GM23338 (cell line): ENCODE results near the gene TMPRSS3. TPM values are rescaled to one million over a fixed set of nuclear protein-coding genes. Genes with fewer than 3 reads are reported as not detected.

ENCODE experiments used
- ATAC-seq: fragments of 200-7000 bp; cut with Tn5 transposase; 3 replicates; pipeline ENCODE4 v1.9.1; 2020
- DNase-seq: peaks from one replicate; pipeline ENCODE4 v3.0.0-alpha.2; 2015; ENCODE audit warnings: low spot score
- H2AFZ ChIP-seq: fragments of 200-600 bp; sonication (generic); 2 replicates; pipeline ENCODE4 v1.8.0; 2016; ENCODE audit warnings: antibody characterized with exemption, mild to moderate bottlenecking, moderate library complexity
- H3F3A ChIP-seq: fragments of 200-600 bp; sonication (generic); replicated peaks from 2 replicates; pipeline ENCODE4 v1.8.0; 2017; ENCODE audit warnings: antibody characterized with exemption, mixed run types, low read depth
- H3K27ac ChIP-seq: fragments of 200-600 bp; sonication (generic); 2 replicates; pipeline ENCODE4 v1.6.1; 2016; ENCODE audit warnings: low read depth
- H3K27me3 ChIP-seq: fragments of 200-600 bp; sonication (generic); 2 replicates; pipeline ENCODE4 v1.8.0; 2016; ENCODE audit warnings: mild to moderate bottlenecking, mixed run types, moderate library complexity; ENCODE audit not compliant: insufficient read depth
- H3K36me3 ChIP-seq: fragments of 200-600 bp; sonication (generic); 2 replicates; pipeline ENCODE4 v1.8.0; 2016; ENCODE audit warnings: mild to moderate bottlenecking; ENCODE audit not compliant: insufficient read depth
- H3K4me1 ChIP-seq: fragments of 200-600 bp; sonication (generic); 2 replicates; pipeline ENCODE4 v1.8.0; 2016; ENCODE audit warnings: mild to moderate bottlenecking, moderate library complexity; ENCODE audit not compliant: insufficient read depth
- H3K4me2 ChIP-seq: fragments of 200-600 bp; sonication (generic); 2 replicates; pipeline ENCODE4 v1.7.1; 2017; ENCODE audit warnings: mixed run types
- H3K4me3 ChIP-seq: fragments of 200-600 bp; sonication (generic); 2 replicates; pipeline ENCODE4 v1.6.1; 2016; ENCODE audit warnings: mixed run types
- H3K79me2 ChIP-seq: fragments of 200-600 bp; sonication (generic); replicated peaks from 2 replicates; pipeline ENCODE4 v1.8.0; 2017; ENCODE audit warnings: mild to moderate bottlenecking; ENCODE audit not compliant: insufficient read depth
- H3K9me2 ChIP-seq: fragments of 200-600 bp; sonication (generic); 2 replicates; pipeline ENCODE4 v1.8.0; 2017; ENCODE audit not compliant: insufficient read depth
- H4K20me1 ChIP-seq: fragments of 200-600 bp; sonication (generic); replicated peaks from 2 replicates; pipeline ENCODE4 v1.8.0; 2017; ENCODE audit warnings: mild to moderate bottlenecking; ENCODE audit not compliant: insufficient read depth
- H3K27ac Mint-ChIP-seq: 2 replicates; pipeline ENCODE4 v1.8.0; 2020; ENCODE audit warnings: inconsistent platforms, mild to moderate bottlenecking, moderate library complexity, mixed read lengths
- H3K27me3 Mint-ChIP-seq: 3 replicates; pipeline ENCODE4 v1.8.0; 2022; ENCODE audit warnings: low read depth, mild to moderate bottlenecking, moderate library complexity, mixed read lengths, inconsistent platforms; ENCODE audit not compliant: insufficient read depth, poor library complexity
- H3K36me3 Mint-ChIP-seq: 3 replicates; pipeline ENCODE4 v1.8.0; 2021; ENCODE audit warnings: low read depth, mild to moderate bottlenecking, inconsistent platforms, moderate library complexity, mixed read lengths
- H3K4me1 Mint-ChIP-seq: 3 replicates; pipeline ENCODE4 v1.8.0; 2020; ENCODE audit warnings: mild to moderate bottlenecking, inconsistent platforms, mixed read lengths
- H3K4me3 Mint-ChIP-seq: 3 replicates; pipeline ENCODE4 v1.8.0; 2021; ENCODE audit warnings: moderate library complexity, mild to moderate bottlenecking, inconsistent platforms, mixed read lengths
- H3K9me3 Mint-ChIP-seq: 3 replicates; pipeline ENCODE4 v1.8.0; 2020; ENCODE audit warnings: moderate library complexity, mild to moderate bottlenecking, inconsistent platforms, mixed read lengths
- CREB1 ChIP-seq: fragments of 250-450 bp; sonication (Bioruptor Pico); IDR thresholded peaks from 2 replicates; pipeline ENCODE4 v1.5.0; 2020; ENCODE audit warnings: low read depth, mild to moderate bottlenecking, moderate library complexity
- CTCF ChIP-seq, 2 experiments: fragments of 200-600 bp in 1 of 2; sonication (generic) in 1 of 2; conservative IDR thresholded peaks; 2 replicates each; pipeline versions ENCODE4 v1.5.1 to v1.6.1; 2016 to 2017; ENCODE audit warnings: antibody characterized with exemption in 2 of 2, low read depth in 2 of 2, mild to moderate bottlenecking in 2 of 2, moderate library complexity in 1 of 2
- ETS1 ChIP-seq: IDR thresholded peaks from 2 replicates; pipeline ENCODE4 v1.6.1; 2016; ENCODE audit warnings: antibody characterized with exemption
- EZH2 ChIP-seq: fragments of 200-600 bp; sonication (generic); IDR thresholded peaks from one replicate; pipeline ENCODE4 v1.8.0; 2017; ENCODE audit warnings: antibody characterized with exemption, mild to moderate bottlenecking, low read depth; ENCODE audit not compliant: unreplicated experiment
- EZH2phosphoT487 ChIP-seq: fragments of 200-600 bp; sonication (generic); IDR thresholded peaks from one replicate; pipeline ENCODE4 v1.8.1; 2018; ENCODE audit warnings: antibody characterized with exemption; ENCODE audit not compliant: unreplicated experiment
- JUNB ChIP-seq: IDR thresholded peaks from one replicate; pipeline ENCODE4 v1.6.1; 2016; ENCODE audit warnings: antibody characterized with exemption; ENCODE audit not compliant: unreplicated experiment
- NANOG ChIP-seq: IDR thresholded peaks from 2 replicates; pipeline ENCODE4 v1.6.1; 2016; ENCODE audit warnings: antibody characterized with exemption, borderline replicate concordance
- POLR2AphosphoS5 ChIP-seq: IDR thresholded peaks from 2 replicates; pipeline ENCODE4 v1.6.1; 2016; ENCODE audit warnings: antibody characterized with exemption, low read depth
- REST ChIP-seq: IDR thresholded peaks from one replicate; pipeline ENCODE4 v1.6.1; 2018; ENCODE audit warnings: antibody characterized with exemption; ENCODE audit not compliant: unreplicated experiment
- STAT1 ChIP-seq: IDR thresholded peaks from one replicate; pipeline ENCODE4 v1.6.1; 2016; ENCODE audit warnings: antibody characterized with exemption; ENCODE audit not compliant: unreplicated experiment
- ZNF114 ChIP-seq: fragments of 250-450 bp; sonication (Bioruptor Pico); IDR thresholded peaks from 2 replicates; pipeline ENCODE4 v1.5.0; 2020; ENCODE audit warnings: mild to moderate bottlenecking, moderate library complexity
- ZNF331 ChIP-seq: fragments of 250-450 bp; sonication (Bioruptor Pico); IDR thresholded peaks from 2 replicates; pipeline ENCODE4 v1.5.0; 2020; ENCODE audit warnings: low read depth, mild to moderate bottlenecking, moderate library complexity
- ZNF462 ChIP-seq: fragments of 250-450 bp; sonication (Bioruptor Pico); IDR thresholded peaks from 2 replicates; pipeline ENCODE4 v1.5.0; 2020; ENCODE audit warnings: mild to moderate bottlenecking, moderate library complexity
- polyA plus RNA-seq: library from polyadenylated mRNA; unstranded; fragments of >200 nt; fragmentation: Nextera tagmentation; extraction: Ambion mirVana; gene quantifications from 2 replicates; pipeline ENCODE4 v1.2.1, GENCODE V29; 2016
- total RNA-seq: library from RNA; depleted of rRNA; stranded (reverse); fragments of >200 nt; shearing (Covaris generic); gene quantifications from 2 replicates; pipeline ENCODE4 v1.2.3, GENCODE V29; 2014

TMPRSS3 gene
- total and polyA plus RNA-seq, 2 experiments from 2014 or later, result 0.17 TPM; not detected in 1

GRCh38 chr21:42387843-42388340 is 8.0 kb downstream of the TMPRSS3 start:
- H3K4me1 Mint-ChIP-seq, result peaks cover 35% of the 10 kb centered on the region
- DNase-seq, result no peak

More at GRCh38 chr21:42387843-42388340, 8.0 kb downstream of the TMPRSS3 start:
- Histone ChIP-seq H3K9me2 (no peaks in the 10 kb centered on the region), H4K20me1 (no peaks in the 10 kb centered on the region), H3K27me3 (no peaks in the 10 kb centered on the region), H2AFZ (no peak overlapping the region), H3F3A (peaks cover 5% of the 10 kb centered on the region; the same call in 1 of the 2 replicates), H3K36me3 (no peaks in the 10 kb centered on the region), H3K27ac (no peak overlapping the region), H3K4me2 (no peak overlapping the region), H3K4me3 (no peak overlapping the region), H3K4me1 (peaks cover 6% of the 10 kb centered on the region), H3K79me2 (no peaks in the 10 kb centered on the region)
- Mint-ChIP-seq H3K27me3 (peaks cover 7% of the 10 kb centered on the region), H3K9me3 (peaks cover 11% of the 10 kb centered on the region; the same call in 2 of the 3 replicates), H3K27ac (no peak overlapping the region), H3K4me3 (no peak overlapping the region), H3K36me3 (peaks cover 8% of the 10 kb centered on the region; the same call in 2 of the 3 replicates)
- TF ChIP-seq JUNB, result no peak
- no peak for TF ChIP-seq NANOG
- TF ChIP-seq ZNF462, result no peak
- TF ChIP-seq EZH2, result no peak
- no peak for TF ChIP-seq EZH2phosphoT487
- no peak for TF ChIP-seq CTCF (conservative IDR thresholded peaks at IDR 0.05; ENCODE audit: low read depth in 2 of 2)
- no peak for TF ChIP-seq CREB1 (CRISPR knock-in tag)
- TF ChIP-seq ZNF114 (CRISPR knock-in tag), result no peak
- TF ChIP-seq STAT1, result no peak
- TF ChIP-seq ZNF331, result no peak
- TF ChIP-seq POLR2AphosphoS5, result no peak
- TF ChIP-seq REST, result no peak
- no peak for TF ChIP-seq ETS1
- ATAC-seq, result no peak
